PC-9 (cell line): Measurements from ENCODE around the gene EIF2S2. TPM values are rescaled to one million over a fixed set of nuclear protein-coding genes. Genes with fewer than 3 reads are reported as not detected.
"Not testable (repeated sequence)": the region's sequence is repeated elsewhere in the genome, so short reads cannot be mapped to it uniquely, and the experiment has no call there.

ENCODE experiments used
- BruUV-seq: library from RNA; stranded (reverse); fragments of 400-500 nt; replicated peaks from 2 replicates; lab custom pipeline; 2021; lab: Mats Ljungman, UMichigan
- CTCF ChIA-PET: fragments of 300-600 bp; sonication (Branson Sonifier 250); formaldehyde crosslinking; loops from one replicate; lab custom pipeline; 2022; ENCODE audit warnings: antibody characterized with exemption; lab: Charles Lee
- POLR2A ChIA-PET: fragments of 300-600 bp; sonication (Branson Sonifier 250); formaldehyde crosslinking; loops from one replicate; lab custom pipeline; 2022; ENCODE audit warnings: antibody characterized with exemption; ENCODE audit not compliant: unreplicated experiment; lab: Charles Lee
- DNase-seq, 2 experiments: peaks; one replicate each; pipeline versions ENCODE4 v3.0.0 to v3.0.0-alpha.2; 2015 to 2022; ENCODE audit warnings: mixed read lengths in 1 of 2
- H2AFZ ChIP-seq: fragments of 200-600 bp; sonication (generic); 2 replicates; pipeline ENCODE4 v1.8.1; 2017; ENCODE audit warnings: antibody characterized with exemption
- H3F3A ChIP-seq: fragments of 200-600 bp; sonication (generic); 2 replicates; pipeline ENCODE4 v1.8.1; 2017; ENCODE audit warnings: antibody characterized with exemption, mild to moderate bottlenecking, low read depth; ENCODE audit not compliant: insufficient read depth
- H3K27ac ChIP-seq: fragments of 200-600 bp; sonication (generic); 2 replicates; pipeline ENCODE4 v1.6.1; 2016; ENCODE audit warnings: mixed run types
- H3K27me3 ChIP-seq: fragments of 200-600 bp; sonication (generic); 2 replicates; pipeline ENCODE4 v1.6.1; 2016; ENCODE audit warnings: low read depth, mixed run types; ENCODE audit not compliant: insufficient read depth
- H3K36me3 ChIP-seq: fragments of 200-600 bp; sonication (generic); 2 replicates; pipeline ENCODE4 v1.6.1; 2016; ENCODE audit warnings: low read depth, mixed run types
- H3K4me1 ChIP-seq: fragments of 200-600 bp; sonication (generic); replicated peaks from 2 replicates; pipeline ENCODE4 v1.6.1; 2016; ENCODE audit warnings: mixed run types; ENCODE audit not compliant: insufficient read depth
- H3K4me2 ChIP-seq: fragments of 200-600 bp; sonication (generic); 2 replicates; pipeline ENCODE4 v1.6.1; 2017; ENCODE audit warnings: mixed run types
- H3K4me3 ChIP-seq: fragments of 200-600 bp; sonication (generic); 2 replicates; pipeline ENCODE4 v1.6.1; 2016; ENCODE audit warnings: mixed run types
- H3K79me2 ChIP-seq: fragments of 200-600 bp; sonication (generic); 2 replicates; pipeline ENCODE4 v1.6.1; 2017; ENCODE audit warnings: low read depth, mixed run types
- H3K9me2 ChIP-seq: fragments of 200-600 bp; sonication (generic); 2 replicates; pipeline ENCODE4 v1.8.1; 2017; ENCODE audit warnings: mild to moderate bottlenecking; ENCODE audit not compliant: insufficient read depth
- H3K9me3 ChIP-seq: fragments of 200-600 bp; sonication (generic); 2 replicates; pipeline ENCODE4 v1.8.1; 2016; ENCODE audit warnings: low read depth; ENCODE audit not compliant: insufficient read depth
- H4K20me1 ChIP-seq: fragments of 200-600 bp; sonication (generic); 2 replicates; pipeline ENCODE4 v1.8.1; 2017; ENCODE audit not compliant: insufficient read depth
- CTCF ChIP-seq: fragments of 200-600 bp; sonication (generic); conservative IDR thresholded peaks from 2 replicates; pipeline ENCODE4 v1.6.1; 2017; ENCODE audit warnings: mixed run types, antibody characterized with exemption, mild to moderate bottlenecking, moderate library complexity
- EZH2 ChIP-seq: fragments of 200-600 bp; sonication (generic); IDR thresholded peaks from 2 replicates; pipeline ENCODE4 v1.8.0; 2017; ENCODE audit warnings: antibody characterized with exemption, low read depth
- intact Hi-C: fragments of 100-400 bp; cut with micrococcal nuclease; formaldehyde crosslinking; loops from one replicate; pipeline ENCODE4 v1.10.0; 2022; ENCODE audit not compliant: unreplicated experiment
- total RNA-seq: library from RNA; stranded (reverse); gene quantifications from 2 replicates; pipeline ENCODE4 v1.2.3, GENCODE V29; 2021

EIF2S2 gene
- total RNA-seq, 1 experiment from 2014 or later: 162 TPM

- BruUV-seq: no TSS peak
- TF ChIP-seq EZH2: no peak
- TF ChIP-seq CTCF: no peak
- H3K4me1 ChIP-seq: no peaks in the 10 kb centered on the region
Measured at GRCh38 chr20:34142121-34142520, 30.1 kb upstream of the EIF2S2 start.

GRCh38 chr20:34141293-34141692 is 29.2 kb upstream of the EIF2S2 start:
- ChIA-PET CTCF (no interaction called here), POLR2A (no interaction called here)
- Histone ChIP-seq H3K4me1 (no peaks in the 10 kb centered on the region), H3K9me2 (no peaks in the 10 kb centered on the region), H3K36me3 (no peaks in the 10 kb centered on the region), H3K27me3 (no peaks in the 10 kb centered on the region), H3K4me2 (no peak overlapping the region), H3K4me3 (no peak overlapping the region), H2AFZ (no peak overlapping the region), H3K9me3 (no peaks in the 10 kb centered on the region), H3K27ac (no peak overlapping the region), H3K79me2 (no peaks in the 10 kb centered on the region), H4K20me1 (no peaks in the 10 kb centered on the region), H3F3A (peaks cover 3% of the 10 kb centered on the region; the same call in 1 of the 2 replicates)
- no TSS peak for BruUV-seq
- DNase-seq: no peak
- TF ChIP-seq EZH2 (no peak), CTCF (no peak)
- intact Hi-C loops: no loop called here

More at GRCh38 chr20:34142121-34142520, 30.1 kb upstream of the EIF2S2 start:
- intact Hi-C loops: no loop called here
- Histone ChIP-seq H3K9me2 (no peaks in the 10 kb centered on the region), H3K36me3 (no peaks in the 10 kb centered on the region), H3K9me3 (no peaks in the 10 kb centered on the region), H2AFZ (no peak overlapping the region), H3K4me3 (no peak overlapping the region), H3K4me2 (no peak overlapping the region), H4K20me1 (no peaks in the 10 kb centered on the region), H3F3A (peaks cover 3% of the 10 kb centered on the region; the same call in 1 of the 2 replicates), H3K27me3 (no peaks in the 10 kb centered on the region), H3K27ac (no peak overlapping the region), H3K79me2 (no peaks in the 10 kb centered on the region)
- POLR2A ChIA-PET: no interaction called here
- no peak for DNase-seq
- CTCF ChIA-PET: interaction anchor here (0.6 kb wide), 1 partner anchor 420 kb away, joined by 5 read pairs; no protein-coding TSS in a partner anchor

- intact Hi-C loops, H3K27ac ChIP-seq, H3K9me3 ChIP-seq, H3K4me3 ChIP-seq, H3K79me2 ChIP-seq, H3F3A ChIP-seq, H4K20me1 ChIP-seq, H3K36me3 ChIP-seq, H2AFZ ChIP-seq, BruUV-seq, H3K9me2 ChIP-seq, H3K4me1 ChIP-seq, DNase-seq, H3K27me3 ChIP-seq, H3K4me2 ChIP-seq, CTCF ChIA-PET: not testable (repeated sequence)
- POLR2A ChIA-PET: interaction anchor here (0.6 kb wide), 2 partner anchors 306 to 646 kb away, joined by 3 to 6 read pairs; partner anchors contain the start of gene CBFA2T2
Measured at GRCh38 chr20:34135525-34136275, 23.7 kb upstream of the EIF2S2 start.

GRCh38 chr20:34133365-34133860 is 21.4 kb upstream of the EIF2S2 start:
- CTCF ChIA-PET: interaction anchor here (0.6 kb wide), 2 partner anchors 75 to 1322 kb away, joined by 4 read pairs; no protein-coding TSS in a partner anchor
- POLR2A ChIA-PET: interaction anchor here (0.6 kb wide), 1 partner anchor 1041 kb away, joined by 5 read pairs; no protein-coding TSS in a partner anchor

GRCh38 chr20:34132943-34133342 is 20.9 kb upstream of the EIF2S2 start:
- CTCF ChIA-PET: not testable (repeated sequence)
- POLR2A ChIA-PET: interaction anchor here (0.6 kb wide), 1 partner anchor 9 kb away, joined by 3 read pairs; no protein-coding TSS in a partner anchor

More at GRCh38 chr20:34133365-34133860, 21.4 kb upstream of the EIF2S2 start:
- H3K27me3 ChIP-seq, H3K4me3 ChIP-seq, H3K4me2 ChIP-seq, H4K20me1 ChIP-seq, H3K9me3 ChIP-seq, H3K9me2 ChIP-seq, H2AFZ ChIP-seq, H3K36me3 ChIP-seq, H3F3A ChIP-seq, intact Hi-C loops, H3K79me2 ChIP-seq, H3K27ac ChIP-seq, BruUV-seq, H3K4me1 ChIP-seq, DNase-seq: not testable (repeated sequence)

More at GRCh38 chr20:34132943-34133342, 20.9 kb upstream of the EIF2S2 start:
- H2AFZ ChIP-seq, DNase-seq, H3K27ac ChIP-seq, H3K27me3 ChIP-seq, H3K4me2 ChIP-seq, H3K4me3 ChIP-seq, BruUV-seq, intact Hi-C loops, H3K79me2 ChIP-seq, H3F3A ChIP-seq, H3K4me1 ChIP-seq, H3K9me3 ChIP-seq, H3K9me2 ChIP-seq, H4K20me1 ChIP-seq, H3K36me3 ChIP-seq: not testable (repeated sequence)
